HepG2 (cell line): Measurements from ENCODE around the gene MRGPRG. TPM values are rescaled to one million over a fixed set of nuclear protein-coding genes. Genes with fewer than 3 reads are reported as not detected.

Experiments
- ATAC-seq: fragments of 200-7000 bp; cut with Tn5 transposase; 3 replicates; pipeline ENCODE4 v1.9.1; 2020; ENCODE audit warnings: mild to moderate bottlenecking, moderate library complexity
- Bru-seq: library from RNA; stranded (reverse); fragments of 400-500 nt; gene quantifications from one replicate; lab custom pipeline; 2021; lab: Mats Ljungman, UMichigan
- BruChase-seq, 2 experiments: library from RNA; stranded (reverse); fragments of 400-500 nt; gene quantifications; one replicate each; lab custom pipeline; 2021; lab: Mats Ljungman, UMichigan
- BruUV-seq: library from RNA; stranded (reverse); fragments of 400-500 nt; replicated peaks from 2 replicates; lab custom pipeline; 2021; lab: Mats Ljungman, UMichigan
- CTCF ChIA-PET: fragments of 300-600 bp; formaldehyde crosslinking; extraction: SDS; loops from one replicate; lab custom pipeline; 2021; ENCODE audit warnings: low total read pairs, inconsistent platforms, low intra/inter-chr PET ratio; lab: Yijun Ruan, JAX
- POLR2A ChIA-PET: fragments of 350-600 bp; sonication (Branson Sonifier 250); formaldehyde crosslinking; loops from one replicate; lab custom pipeline; 2020; ENCODE audit warnings: antibody characterized with exemption, inconsistent platforms; lab: Yijun Ruan, JAX
- DNase-seq: peaks from one replicate; pipeline ENCODE4 v3.0.0-alpha.2; 2015; ENCODE audit warnings: low spot score
- FAIRE-seq: peaks from 3 replicates; lab custom pipeline; 2011; peaks lifted over from hg19 to GRCh38; lab: Jason Lieb, UNC
- H2AFZ ChIP-seq: one replicate; pipeline ENCODE4 v1.6.1; 2011; ENCODE audit warnings: low read length, inconsistent platforms
- H3K27ac ChIP-seq: fragments of 300-600 bp; 3 replicates; pipeline ENCODE4 v1.8.0; 2011; ENCODE audit warnings: mixed run types, mild to moderate bottlenecking, mixed read lengths, low read length, inconsistent platforms; ENCODE audit not compliant: insufficient read depth; ENCODE audit errors: extremely low read length
- H3K27me3 ChIP-seq, 2 experiments: fragments of 200-600 bp in 1 of 2; 2 replicates in 1 of 2; 3 replicates in 1 of 2; pipeline versions ENCODE4 v1.6.0 to v1.8.0; 2011; ENCODE audit warnings: low read length in 2 of 2, mild to moderate bottlenecking in 2 of 2, moderate library complexity in 2 of 2, inconsistent platforms in 1 of 2; ENCODE audit not compliant: insufficient read depth in 2 of 2, control insufficient read depth in 1 of 2
- H3K36me3 ChIP-seq, 2 experiments: fragments of 200-600 bp in 1 of 2; replicated peaks in 1 of 2; 2 replicates in 1 of 2; 3 replicates in 1 of 2; pipeline versions ENCODE4 v1.5.1 to v1.8.0; 2011; ENCODE audit warnings: low read length in 2 of 2, inconsistent platforms in 1 of 2; ENCODE audit not compliant: insufficient read depth in 2 of 2, control insufficient read depth in 1 of 2
- H3K4me1 ChIP-seq: 2 replicates; pipeline ENCODE4 v1.5.1; 2012; ENCODE audit warnings: low read length, inconsistent platforms; ENCODE audit not compliant: insufficient read depth
- H3K4me2 ChIP-seq: 2 replicates; pipeline ENCODE4 v1.6.0; 2011; ENCODE audit warnings: low read depth, low read length, inconsistent platforms
- H3K4me3 ChIP-seq, 3 experiments: fragments of 200-600 bp in 1 of 3; sonication (generic), shearing (Covaris generic) in 1 of 3; replicated peaks in 1 of 3; 2 replicates each; pipeline ENCODE4 v1.5.1; 2011 to 2016; ENCODE audit warnings: low read length in 3 of 3, inconsistent platforms in 2 of 3, low read depth in 2 of 3, mild to moderate bottlenecking in 2 of 3, control low read depth in 1 of 3, mixed read lengths in 1 of 3; ENCODE audit not compliant: insufficient read depth in 1 of 3
- H3K79me2 ChIP-seq: one replicate; pipeline ENCODE4 v1.6.1; 2011; ENCODE audit warnings: low read length, inconsistent platforms; ENCODE audit not compliant: insufficient read depth
- H3K9ac ChIP-seq: 2 replicates; pipeline ENCODE4 v1.6.0; 2011; ENCODE audit warnings: mild to moderate bottlenecking, low read depth, low read length, inconsistent platforms; ENCODE audit not compliant: insufficient read depth
- H3K9me3 ChIP-seq: 2 replicates; pipeline ENCODE4 v1.5.1; 2012; ENCODE audit warnings: mild to moderate bottlenecking, low read length
- H4K20me1 ChIP-seq: 2 replicates; pipeline ENCODE4 v1.6.0; 2011; ENCODE audit warnings: inconsistent platforms, mild to moderate bottlenecking, low read length, moderate library complexity; ENCODE audit not compliant: insufficient read depth
- GLI4 ChIP-seq: sonication (generic); formaldehyde crosslinking; IDR thresholded peaks from 2 replicates; pipeline ENCODE4 v1.5.1; 2020; ENCODE audit warnings: missing genetic modification reagents, mild to moderate bottlenecking, moderate library complexity, borderline replicate concordance
- NFIC ChIP-seq: IDR thresholded peaks from 2 replicates; pipeline ENCODE4 v1.6.1; 2012; ENCODE audit warnings: mild to moderate bottlenecking, low read length, inconsistent platforms
- REXO4 ChIP-seq: sonication (generic); formaldehyde crosslinking; IDR thresholded peaks from 2 replicates; pipeline ENCODE4 v1.8.0; 2022; ENCODE audit warnings: missing genetic modification reagents, mild to moderate bottlenecking, borderline replicate concordance
- ZEB1 ChIP-seq: IDR thresholded peaks from 2 replicates; pipeline ENCODE4 v1.6.1; 2012; ENCODE audit warnings: mild to moderate bottlenecking, low read depth, inconsistent platforms; ENCODE audit not compliant: insufficient replicate concordance
- ZNF101 ChIP-seq: sonication (generic); formaldehyde crosslinking; IDR thresholded peaks from 2 replicates; pipeline ENCODE4 v1.4.0; 2020; ENCODE audit warnings: mild to moderate bottlenecking, low read depth, missing genetic modification reagents, borderline replicate concordance
- ZNF382 ChIP-seq: sonication (generic); formaldehyde crosslinking; IDR thresholded peaks from 2 replicates; pipeline ENCODE4 v1.5.0; 2020; ENCODE audit warnings: missing genetic modification reagents, mild to moderate bottlenecking, borderline replicate concordance
- ZNF510 ChIP-seq: sonication (generic); formaldehyde crosslinking; IDR thresholded peaks from 2 replicates; pipeline ENCODE4 v1.4.0; 2020; ENCODE audit warnings: low read depth, mild to moderate bottlenecking, missing genetic modification reagents
- ZNF713 ChIP-seq: sonication (generic); formaldehyde crosslinking; IDR thresholded peaks from 2 replicates; pipeline ENCODE4 v1.4.0; 2020; ENCODE audit warnings: mild to moderate bottlenecking, missing genetic modification reagents
- ZSCAN22 ChIP-seq: sonication (generic); formaldehyde crosslinking; IDR thresholded peaks from 2 replicates; pipeline ENCODE4 v1.4.0; 2020; ENCODE audit warnings: mild to moderate bottlenecking, missing genetic modification reagents
- WGBS: methylation state at CpG from one replicate; pipeline ENCODE4 v1.1.6; 2017; ENCODE audit warnings: low lambda C conversion rate; 5-methylcytosine and 5-hydroxymethylcytosine counted together
- in situ Hi-C: cut with HindIII; loops from 2 replicates; pipeline ENCODE4 v1.10.0; 2017; ENCODE audit warnings: low pct_unique_long_range_greater_than_20kb; ENCODE audit not compliant: extremely low pct_ligation_motif_present
- intact Hi-C: fragments of 100-400 bp; cut with micrococcal nuclease; formaldehyde crosslinking; loops from one replicate; pipeline ENCODE4 v1.10.0; 2022; ENCODE audit not compliant: unreplicated experiment
- long read RNA-seq, 2 experiments: library from RNA in 1 of 2; library from polyadenylated mRNA in 1 of 2; stranded (forward) in 1 of 2; unstranded in 1 of 2; transcript quantifications; one replicate each; pipeline ENCODE4 v2.0.0, GENCODE V29; 2019 to 2022
- polyA minus RNA-seq, 3 experiments: library from RNA; depleted of rRNA, polyadenylated mRNA; stranded (reverse); fragments of >200 nt; gene quantifications; 2 replicates each; pipeline ENCODE4 v1.2.3, GENCODE V29; 2011; ENCODE audit warnings: low replicate concordance in 1 of 3
- polyA plus RNA-seq, 8 experiments: library from polyadenylated mRNA; depleted of rRNA in 3 of 8; stranded (reverse) in 7 of 8; unstranded in 1 of 8; fragments of >200 nt; fragmentation: Illumina TruSeq in 4 of 8; extraction: Trizol in 4 of 8; gene quantifications; 2 replicates each; pipeline versions ENCODE4 v1.2.1 to v1.2.3, GENCODE V29; 2011 to 2016; ENCODE audit warnings: low read depth in 4 of 8, missing spikeins in 1 of 8, mixed read lengths in 1 of 8; ENCODE audit not compliant: insufficient read depth in 1 of 8
- total RNA-seq, 5 experiments: library from RNA; depleted of rRNA; stranded (reverse); fragments of >200 nt; fragmentation: Illumina TruSeq; extraction: Trizol; gene quantifications; 2 replicates each; pipeline ENCODE4 v1.2.3, GENCODE V29; 2016; ENCODE audit warnings: low read depth in 1 of 5
- TF ChIP-seq, protein P1 (sequence below): sonication (generic); formaldehyde crosslinking; IDR thresholded peaks from 2 replicates; pipeline ENCODE4 v1.4.0; 2020; ENCODE audit warnings: mild to moderate bottlenecking, missing genetic modification reagents
- TF ChIP-seq, protein P2 (sequence below): sonication (generic); formaldehyde crosslinking; IDR thresholded peaks from 2 replicates; pipeline ENCODE4 v1.5.1; 2020; ENCODE audit warnings: missing genetic modification reagents, mild to moderate bottlenecking, borderline replicate concordance

Gene MRGPRG, protein sequence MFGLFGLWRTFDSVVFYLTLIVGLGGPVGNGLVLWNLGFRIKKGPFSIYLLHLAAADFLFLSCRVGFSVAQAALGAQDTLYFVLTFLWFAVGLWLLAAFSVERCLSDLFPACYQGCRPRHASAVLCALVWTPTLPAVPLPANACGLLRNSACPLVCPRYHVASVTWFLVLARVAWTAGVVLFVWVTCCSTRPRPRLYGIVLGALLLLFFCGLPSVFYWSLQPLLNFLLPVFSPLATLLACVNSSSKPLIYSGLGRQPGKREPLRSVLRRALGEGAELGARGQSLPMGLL
- total RNA-seq (2016; rRNA removed; fragmentation: Illumina TruSeq; extraction: Trizol): not detected in 2 replicates
- total RNA-seq (2016; cell fraction: cytosol; rRNA removed; fragmentation: Illumina TruSeq; extraction: Trizol; ENCODE audit: low read depth): not detected in 2 replicates
- not detected in 2 replicates for total RNA-seq (2016; cell fraction: insoluble cytoplasmic fraction; rRNA removed; fragmentation: Illumina TruSeq; extraction: Trizol)
- total RNA-seq (2016; cell fraction: membrane; rRNA removed; fragmentation: Illumina TruSeq; extraction: Trizol): not detected in 2 replicates
- total RNA-seq (2016; cell fraction: nucleus; rRNA removed; fragmentation: Illumina TruSeq; extraction: Trizol): not detected in 2 replicates
- polyA plus RNA-seq (2011; rRNA removed): not detected in 2 replicates
- not detected in 2 replicates for polyA plus RNA-seq (2011; cell fraction: cytosol; rRNA removed)
- polyA plus RNA-seq (2011; cell fraction: nucleus; rRNA removed): not detected in 2 replicates
- polyA plus RNA-seq (2012): not detected in 2 replicates
- polyA plus RNA-seq (2016; cell fraction: cytosol; fragmentation: Illumina TruSeq; extraction: Trizol; ENCODE audit: low read depth): not detected in 2 replicates
- not detected in 2 replicates for polyA plus RNA-seq (2016; cell fraction: insoluble cytoplasmic fraction; fragmentation: Illumina TruSeq; extraction: Trizol; ENCODE audit: low read depth)
- polyA plus RNA-seq (2016; cell fraction: membrane; fragmentation: Illumina TruSeq; extraction: Trizol; ENCODE audit: low read depth): not detected in 2 replicates
- polyA plus RNA-seq (2016; cell fraction: nucleus; fragmentation: Illumina TruSeq; extraction: Trizol; ENCODE audit: insufficient read depth, low read depth): not detected in 2 replicates
- not detected in 2 replicates for polyA minus RNA-seq (2011; rRNA and poly(A)+ RNA removed; ENCODE audit: low replicate concordance)
- not detected in 2 replicates for polyA minus RNA-seq (2011; cell fraction: cytosol; rRNA and poly(A)+ RNA removed)
- not detected in 2 replicates for polyA minus RNA-seq (2011; cell fraction: nucleus; rRNA and poly(A)+ RNA removed)
- Bru-seq, nascent RNA: not detected
- BruChase-seq, experiment 1, labeled RNA remaining after a 6-hour chase: not detected
- not detected for BruChase-seq, experiment 2, labeled RNA remaining after a 2-hour chase
- long read RNA-seq, experiment 1: 0 reads
- long read RNA-seq, experiment 2: 0 reads

DNA sequence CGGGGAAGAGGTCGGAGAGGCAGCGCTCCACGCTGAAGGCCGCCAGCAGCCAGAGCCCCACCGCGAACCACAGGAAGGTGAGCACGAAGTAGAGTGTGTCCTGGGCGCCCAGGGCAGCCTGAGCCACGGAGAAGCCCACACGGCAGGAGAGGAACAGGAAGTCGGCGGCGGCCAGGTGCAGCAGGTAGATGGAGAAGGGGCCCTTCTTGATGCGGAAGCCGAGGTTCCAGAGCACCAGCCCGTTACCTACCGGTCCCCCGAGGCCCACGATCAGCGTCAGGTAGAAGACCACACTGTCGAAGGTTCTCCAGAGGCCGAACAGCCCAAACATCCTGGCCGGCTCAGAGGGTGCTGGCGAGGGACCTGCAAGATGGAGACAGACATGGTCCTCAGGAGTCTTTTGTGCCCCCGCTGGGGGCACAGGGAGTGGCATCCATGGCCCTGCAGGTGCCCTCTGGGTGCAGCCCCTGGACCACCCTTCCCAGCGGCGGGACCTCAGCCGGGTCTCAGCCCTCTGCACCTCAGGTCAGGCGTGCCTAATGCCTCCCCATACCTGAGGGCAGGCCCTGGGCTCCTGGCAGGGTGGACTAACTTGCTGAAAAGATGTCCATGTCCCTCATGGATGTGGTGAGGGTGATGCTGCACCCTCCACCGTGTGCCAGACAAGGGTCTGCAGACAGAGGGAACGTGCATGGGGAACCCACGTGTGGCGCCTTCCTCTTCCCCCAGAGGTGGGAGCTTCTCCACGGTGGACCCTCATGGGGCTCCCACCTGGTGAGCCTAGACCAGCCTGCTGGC lies at the start of gene MRGPRG:
Gene MRGPRG (minus strand): TSS at position 331 of the 798 bp plus-strand sequence. CDS start 0 bp downstream, at position 331.
- Histone ChIP-seq H4K20me1 (no peaks in the 10 kb centered on the region), H3K4me1 (no peaks in the 10 kb centered on the region), H3K9ac (no peak within 1 kb of the TSS), H3K27ac (no peak within 1 kb of the TSS), H3K36me3 (no peaks in the 10 kb centered on the region), H3K9me3 (no peaks in the 10 kb centered on the region), H3K4me2 (no peak within 1 kb of the TSS), H3K4me3 (no peak within 1 kb of the TSS), H3K27me3 (peaks cover 16 to 68% of the 10 kb centered on the region in 2 experiments), H3K79me2 (no peaks in the 10 kb centered on the region), H2AFZ (no peak within 1 kb of the TSS)
- FAIRE-seq: no peak
- in situ Hi-C loops (loop anchor here (10.0 kb wide), 2 partner anchors 114 to 184 kb away; no protein-coding TSS in a partner anchor), intact Hi-C loops (loop anchor here (10.0 kb wide), 1 partner anchor 104 kb away; no protein-coding TSS in a partner anchor)
- WGBS: 50% methylated on average over 13 of the region's 35 CpGs
- CTCF ChIA-PET: no interaction called here
- no peak for DNase-seq
- POLR2A ChIA-PET: no interaction called here
- ATAC-seq: no peak
- TF ChIP-seq ZNF713: no peak
- TF ChIP-seq ZNF382 (CRISPR knock-in tag): no peak
- TF ChIP-seq NFIC: no peak
- TF ChIP-seq REXO4 (CRISPR knock-in tag): no peak
- TF ChIP-seq, protein P1, sequence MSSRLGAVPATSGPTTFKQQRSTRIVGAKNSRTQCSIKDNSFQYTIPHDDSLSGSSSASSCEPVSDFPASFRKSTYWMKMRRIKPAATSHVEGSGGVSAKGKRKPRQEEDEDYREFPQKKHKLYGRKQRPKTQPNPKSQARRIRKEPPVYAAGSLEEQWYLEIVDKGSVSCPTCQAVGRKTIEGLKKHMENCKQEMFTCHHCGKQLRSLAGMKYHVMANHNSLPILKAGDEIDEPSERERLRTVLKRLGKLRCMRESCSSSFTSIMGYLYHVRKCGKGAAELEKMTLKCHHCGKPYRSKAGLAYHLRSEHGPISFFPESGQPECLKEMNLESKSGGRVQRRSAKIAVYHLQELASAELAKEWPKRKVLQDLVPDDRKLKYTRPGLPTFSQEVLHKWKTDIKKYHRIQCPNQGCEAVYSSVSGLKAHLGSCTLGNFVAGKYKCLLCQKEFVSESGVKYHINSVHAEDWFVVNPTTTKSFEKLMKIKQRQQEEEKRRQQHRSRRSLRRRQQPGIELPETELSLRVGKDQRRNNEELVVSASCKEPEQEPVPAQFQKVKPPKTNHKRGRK (CRISPR knock-in tag): no peak
- TF ChIP-seq ZSCAN22: no peak
- TF ChIP-seq, protein P2, sequence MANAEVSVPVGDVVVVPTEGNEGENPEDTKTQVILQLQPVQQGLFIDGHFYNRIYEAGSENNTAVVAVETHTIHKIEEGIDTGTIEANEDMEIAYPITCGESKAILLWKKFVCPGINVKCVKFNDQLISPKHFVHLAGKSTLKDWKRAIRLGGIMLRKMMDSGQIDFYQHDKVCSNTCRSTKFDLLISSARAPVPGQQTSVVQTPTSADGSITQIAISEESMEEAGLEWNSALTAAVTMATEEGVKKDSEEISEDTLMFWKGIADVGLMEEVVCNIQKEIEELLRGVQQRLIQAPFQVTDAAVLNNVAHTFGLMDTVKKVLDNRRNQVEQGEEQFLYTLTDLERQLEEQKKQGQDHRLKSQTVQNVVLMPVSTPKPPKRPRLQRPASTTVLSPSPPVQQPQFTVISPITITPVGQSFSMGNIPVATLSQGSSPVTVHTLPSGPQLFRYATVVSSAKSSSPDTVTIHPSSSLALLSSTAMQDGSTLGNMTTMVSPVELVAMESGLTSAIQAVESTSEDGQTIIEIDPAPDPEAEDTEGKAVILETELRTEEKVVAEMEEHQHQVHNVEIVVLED (CRISPR knock-in tag): no peak
- no peak for TF ChIP-seq GLI4
- no peak for TF ChIP-seq ZEB1
- TF ChIP-seq ZNF510 (CRISPR knock-in tag): no peak
- TF ChIP-seq ZNF101: no peak
- no TSS peak for BruUV-seq
